Nephron progenitor cell (in vitro differentiated cells): ENCODE measurements around the gene SNX25.

Source experiments
- DNase-seq: peaks from one replicate; pipeline ENCODE4 v3.0.0; 2021
- H3K27ac Mint-ChIP-seq: 2 replicates; pipeline ENCODE4 v1.8.0; 2021; ENCODE audit warnings: mild to moderate bottlenecking, moderate library complexity, mixed read lengths
- H3K27me3 Mint-ChIP-seq: 2 replicates; pipeline ENCODE4 v1.8.0; 2021; ENCODE audit warnings: mild to moderate bottlenecking, low read depth, mixed read lengths; ENCODE audit not compliant: poor library complexity
- H3K36me3 Mint-ChIP-seq: 2 replicates; pipeline ENCODE4 v1.8.0; 2021; ENCODE audit warnings: low read depth, mixed read lengths
- H3K4me1 Mint-ChIP-seq: 2 replicates; pipeline ENCODE4 v1.8.0; 2021; ENCODE audit warnings: mixed read lengths
- H3K4me3 Mint-ChIP-seq: 2 replicates; pipeline ENCODE4 v1.8.0; 2021; ENCODE audit warnings: mild to moderate bottlenecking, moderate library complexity, mixed read lengths
- H3K9me3 Mint-ChIP-seq: 2 replicates; pipeline ENCODE4 v1.8.0; 2021; ENCODE audit warnings: mild to moderate bottlenecking, moderate library complexity, mixed read lengths
- TF ChIP-seq, protein P1 (sequence below): fragments of 200-600 bp; sonication (generic); IDR thresholded peaks from 2 replicates; pipeline ENCODE4 v1.5.0; 2021; ENCODE audit warnings: antibody characterized with exemption

Gene SNX25

DNA sequence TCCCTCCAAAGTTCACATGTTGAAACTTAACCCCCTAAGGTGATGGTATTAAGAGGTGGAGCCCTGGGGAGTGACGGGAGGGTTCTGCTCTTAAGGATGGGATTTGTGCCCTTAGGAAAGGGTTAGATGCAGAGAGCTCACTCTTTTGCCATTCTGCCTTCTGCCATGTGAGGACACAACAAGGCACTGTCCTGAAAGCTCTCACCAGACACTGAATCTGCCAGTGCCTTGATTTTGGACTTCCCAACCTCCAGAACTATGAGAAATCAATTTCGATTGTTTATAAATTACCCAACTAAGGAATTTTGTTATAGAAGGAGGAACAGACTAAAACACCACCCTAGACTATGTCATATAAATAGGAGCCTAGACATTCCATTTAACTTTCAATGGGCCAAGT lies 174.7 kb downstream of the SNX25 start:
- H3K4me1 Mint-ChIP-seq = peaks cover 20% of the 10 kb centered on the region
- peaks cover 43% of the 10 kb centered on the region for H3K9me3 Mint-ChIP-seq
- no peak overlapping the region for H3K4me3 Mint-ChIP-seq
- H3K27me3 Mint-ChIP-seq = no peaks in the 10 kb centered on the region
- H3K27ac Mint-ChIP-seq = no peak overlapping the region
- TF ChIP-seq, protein P1, sequence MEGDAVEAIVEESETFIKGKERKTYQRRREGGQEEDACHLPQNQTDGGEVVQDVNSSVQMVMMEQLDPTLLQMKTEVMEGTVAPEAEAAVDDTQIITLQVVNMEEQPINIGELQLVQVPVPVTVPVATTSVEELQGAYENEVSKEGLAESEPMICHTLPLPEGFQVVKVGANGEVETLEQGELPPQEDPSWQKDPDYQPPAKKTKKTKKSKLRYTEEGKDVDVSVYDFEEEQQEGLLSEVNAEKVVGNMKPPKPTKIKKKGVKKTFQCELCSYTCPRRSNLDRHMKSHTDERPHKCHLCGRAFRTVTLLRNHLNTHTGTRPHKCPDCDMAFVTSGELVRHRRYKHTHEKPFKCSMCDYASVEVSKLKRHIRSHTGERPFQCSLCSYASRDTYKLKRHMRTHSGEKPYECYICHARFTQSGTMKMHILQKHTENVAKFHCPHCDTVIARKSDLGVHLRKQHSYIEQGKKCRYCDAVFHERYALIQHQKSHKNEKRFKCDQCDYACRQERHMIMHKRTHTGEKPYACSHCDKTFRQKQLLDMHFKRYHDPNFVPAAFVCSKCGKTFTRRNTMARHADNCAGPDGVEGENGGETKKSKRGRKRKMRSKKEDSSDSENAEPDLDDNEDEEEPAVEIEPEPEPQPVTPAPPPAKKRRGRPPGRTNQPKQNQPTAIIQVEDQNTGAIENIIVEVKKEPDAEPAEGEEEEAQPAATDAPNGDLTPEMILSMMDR = no peak
- DNase-seq = no peak
- peaks cover 23% of the 10 kb centered on the region for H3K36me3 Mint-ChIP-seq

DNA sequence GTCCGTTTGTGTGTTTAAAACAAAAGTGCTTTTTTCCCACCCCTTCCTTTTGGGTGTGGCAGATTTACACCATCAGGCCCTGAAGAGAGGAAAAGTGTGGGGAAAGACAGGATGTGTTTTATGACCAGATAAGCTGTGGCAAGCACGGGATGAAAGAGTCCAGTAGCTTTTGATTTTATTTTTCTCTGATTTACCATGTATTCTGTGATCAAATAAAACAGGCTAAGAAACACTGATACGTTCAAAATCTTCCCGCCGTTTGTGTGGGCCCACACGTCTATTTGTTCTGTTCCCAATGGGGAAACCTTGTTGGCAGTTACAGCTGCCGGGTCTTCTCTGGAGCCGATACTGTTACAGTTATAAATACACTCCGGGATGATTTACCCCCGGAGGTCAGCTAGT lies 175.5 kb downstream of the SNX25 start:
- H3K27ac Mint-ChIP-seq = peak overlapping the region; percentile 88
- H3K27me3 Mint-ChIP-seq = no peaks in the 10 kb centered on the region
- H3K4me1 Mint-ChIP-seq = peaks cover 20% of the 10 kb centered on the region
- H3K36me3 Mint-ChIP-seq = peaks cover 25% of the 10 kb centered on the region
- H3K9me3 Mint-ChIP-seq = peaks cover 38% of the 10 kb centered on the region
- peak overlapping the region; percentile 14 for H3K4me3 Mint-ChIP-seq
- peak; percentile 9 for DNase-seq
- TF ChIP-seq, protein P1 = no peak

DNA sequence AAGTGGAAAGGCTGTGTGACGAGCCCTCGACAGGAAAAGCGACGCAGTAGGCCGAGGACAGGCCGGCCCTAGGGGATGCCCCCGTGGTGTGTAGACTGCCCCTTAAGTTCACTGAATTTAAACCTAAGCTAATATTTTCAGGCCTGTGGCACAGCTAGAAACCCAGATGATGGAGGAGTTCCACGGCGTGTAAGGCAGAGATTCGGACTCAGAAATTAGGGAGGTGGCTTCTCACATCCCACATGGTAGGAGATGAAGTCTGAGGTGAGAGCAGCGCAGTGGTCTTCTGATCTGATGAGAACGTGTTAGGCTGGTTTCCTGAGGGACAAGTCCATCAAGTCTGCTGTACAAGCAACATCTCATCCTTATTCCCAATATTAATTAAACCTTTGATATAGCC lies 178.6 kb downstream of the SNX25 start:
- H3K36me3 Mint-ChIP-seq = peaks cover 21% of the 10 kb centered on the region
- H3K27ac Mint-ChIP-seq = no peak overlapping the region
- no peak for DNase-seq
- H3K27me3 Mint-ChIP-seq = no peaks in the 10 kb centered on the region
- H3K4me3 Mint-ChIP-seq = no peak overlapping the region
- H3K4me1 Mint-ChIP-seq = peaks cover 20% of the 10 kb centered on the region
- peaks cover 22% of the 10 kb centered on the region for H3K9me3 Mint-ChIP-seq
- TF ChIP-seq, protein P1 = no peak

DNA sequence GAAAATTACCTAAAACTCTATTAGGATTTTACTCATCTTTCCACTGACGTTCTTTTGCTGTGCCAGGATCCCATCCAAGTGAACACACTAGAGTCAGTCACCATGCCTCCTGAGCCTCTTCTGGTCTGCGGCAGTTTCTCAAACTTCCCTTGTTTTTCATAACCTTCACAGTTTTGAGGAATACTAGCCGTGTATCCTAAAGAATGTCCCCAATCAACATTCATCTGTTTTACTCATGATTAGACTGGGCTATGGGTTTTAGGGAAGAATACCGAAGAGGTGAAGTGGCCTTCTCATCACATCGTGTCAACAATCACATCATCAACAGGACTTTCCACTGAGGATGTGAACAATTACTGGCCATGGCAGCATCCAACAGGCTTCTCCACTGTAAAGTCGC lies 181.5 kb downstream of the SNX25 start:
- Mint-ChIP-seq H3K36me3 (peaks cover 21% of the 10 kb centered on the region), H3K4me1 (peaks cover 15% of the 10 kb centered on the region), H3K4me3 (no peak overlapping the region), H3K27ac (no peak overlapping the region), H3K27me3 (no peaks in the 10 kb centered on the region), H3K9me3 (peaks cover 12% of the 10 kb centered on the region)
- TF ChIP-seq, protein P1 = no peak
- DNase-seq = no peak

DNA sequence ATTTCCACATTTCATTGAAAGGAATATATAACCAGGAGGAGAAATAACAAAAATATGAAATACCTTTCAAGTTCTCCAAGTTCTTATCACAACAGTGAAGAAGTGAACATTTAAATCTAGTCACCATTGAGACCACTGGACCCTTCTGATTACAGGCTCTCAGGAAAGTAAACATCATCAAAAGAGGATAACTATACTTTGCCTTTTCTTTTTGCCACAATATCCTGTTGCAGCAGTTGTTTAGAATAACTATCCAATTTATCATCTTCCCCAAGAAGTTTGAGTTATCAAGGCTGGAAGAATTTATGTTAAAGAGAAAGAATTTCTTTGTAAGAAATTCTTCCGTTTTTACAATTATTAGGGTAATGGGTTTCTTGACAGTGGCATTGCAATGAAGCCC lies 182.8 kb downstream of the SNX25 start:
- no peak for DNase-seq
- Mint-ChIP-seq H3K27me3 (no peaks in the 10 kb centered on the region), H3K36me3 (peaks cover 21% of the 10 kb centered on the region)

More for the DNA sequence above, 182.8 kb downstream of the SNX25 start:
- TF ChIP-seq, protein P1 = no peak
- Mint-ChIP-seq H3K4me1 (peaks cover 16% of the 10 kb centered on the region), H3K4me3 (no peak overlapping the region), H3K27ac (no peak overlapping the region), H3K9me3 (peaks cover 12% of the 10 kb centered on the region)
